Esophagus muscularis mucosa (tissue), 4 donors: ENCODE results near the gene SEMA3G. TPM values are rescaled to one million over a fixed set of nuclear protein-coding genes. Genes with fewer than 3 reads are reported as not detected.

Source experiments
- DNase-seq: peaks from one replicate; pipeline ENCODE4 v3.0.0-alpha.2; 2017; ENCODE audit errors: extremely low spot score
- H3K27ac ChIP-seq, 4 donors: fragments of 200-600 bp; sonication (generic); replicated peaks in 1 of 4; 1 replicate in 3 of 4; 2 replicates in 1 of 4; pipeline ENCODE4 v1.5.1; 2016 to 2019; ENCODE audit warnings: mild to moderate bottlenecking in 1 of 4
- H3K27me3 ChIP-seq, 4 donors: fragments of 200-600 bp; sonication (generic); one replicate each; pipeline versions ENCODE4 v1.5.1 to v1.6.0; 2016 to 2019
- H3K36me3 ChIP-seq, 4 donors: fragments of 200-600 bp; sonication (generic); one replicate each; pipeline ENCODE4 v1.5.1; 2016 to 2019
- H3K4me1 ChIP-seq, 4 donors: fragments of 200-600 bp; sonication (generic); one replicate each; pipeline ENCODE4 v1.5.1; 2016 to 2019
- H3K4me3 ChIP-seq, 4 donors: fragments of 200-600 bp; sonication (generic); 1 replicate in 2 of 4; 2 replicates in 2 of 4; pipeline ENCODE4 v1.5.1; 2016 to 2019; ENCODE audit warnings: mild to moderate bottlenecking in 4 of 4, moderate library complexity in 1 of 4
- H3K9me3 ChIP-seq, 4 donors: fragments of 200-600 bp; sonication (generic); 1 replicate in 3 of 4; 2 replicates in 1 of 4; pipeline ENCODE4 v1.5.1; 2016 to 2019
- CTCF ChIP-seq, 3 experiments: fragments of 200-600 bp in 2 of 3; fragments of 450-650 bp in 1 of 3; sonication (generic) in 2 of 3; IDR thresholded peaks; one replicate each; pipeline ENCODE4 v1.5.1; 2017 to 2019; ENCODE audit warnings: antibody characterized with exemption in 3 of 3, mild to moderate bottlenecking in 2 of 3, moderate library complexity in 1 of 3
- EP300 ChIP-seq: sonication (generic); formaldehyde crosslinking; IDR thresholded peaks from one replicate; pipeline ENCODE4 v1.6.1; 2017; ENCODE audit warnings: antibody characterized with exemption
- POLR2A ChIP-seq: fragments of 450-650 bp; IDR thresholded peaks from one replicate; pipeline ENCODE4 v1.6.1; 2017; ENCODE audit warnings: antibody characterized with exemption, moderate library complexity, mild to moderate bottlenecking, low read depth
- POLR2AphosphoS5 ChIP-seq, 2 donors: sonication (generic); formaldehyde crosslinking; IDR thresholded peaks; one replicate each; pipeline ENCODE4 v1.6.1; 2017; ENCODE audit warnings: antibody characterized with exemption in 2 of 2
- WGBS: methylation state at CpG from one replicate; pipeline ENCODE4 v1.1.5; 2018; 5-methylcytosine and 5-hydroxymethylcytosine counted together
- intact Hi-C: fragments of 100-400 bp; cut with DNase I; formaldehyde crosslinking; loops from one replicate; pipeline ENCODE4 v1.15.1; 2023
- total RNA-seq, 4 donors: library from RNA; depleted of rRNA; stranded (reverse); fragments of >200 nt; gene quantifications; one replicate each; pipeline versions ENCODE4 v1.1.0 to v1.2.1, GENCODE V29; 2016

Gene SEMA3G
- total RNA-seq, 4 donors from 2014 or later: 7.1 to 39.2 (median 22.2) TPM

- Histone ChIP-seq H3K36me3 (peaks cover 0 to 57% (median 34%) of the 10 kb centered on the region in 4 donors), H3K9me3 (no peaks in the 10 kb centered on the region), H3K4me1 (no peaks in the 10 kb centered on the region), H3K4me3 (no peak overlapping the region), H3K27ac (no peak overlapping the region), H3K27me3 (no peaks in the 10 kb centered on the region)
- TF ChIP-seq EP300 (no peak), POLR2A (no peak), CTCF (IDR thresholded peaks at IDR 0.05) (no peak), POLR2AphosphoS5 (IDR thresholded peaks at IDR 0.05) (no peak)
- intact Hi-C loops: no loop called here
- 86% methylated on average over 6 of the region's 10 CpGs for WGBS
- DNase-seq: no peak
Observed at GRCh38 chr3:52394751-52395502, 50.0 kb downstream of the SEMA3G start.

GRCh38 chr3:52393959-52394670 lies 50.8 kb downstream of the SEMA3G start:
- Histone ChIP-seq H3K36me3 (peaks cover 0 to 55% (median 33%) of the 10 kb centered on the region in 4 donors), H3K27me3 (no peaks in the 10 kb centered on the region), H3K4me1 (no peaks in the 10 kb centered on the region), H3K4me3 (no peak overlapping the region), H3K27ac (no peak overlapping the region), H3K9me3 (no peaks in the 10 kb centered on the region)
- WGBS: 91% methylated on average over 14 of the region's 18 CpGs
- TF ChIP-seq POLR2AphosphoS5 (IDR thresholded peaks at IDR 0.05) (no peak), POLR2A (no peak), EP300 (no peak), CTCF (IDR thresholded peaks at IDR 0.05) (no peak)
- DNase-seq: no peak
- intact Hi-C loops: no loop called here

- Histone ChIP-seq H3K4me1 (no peaks in the 10 kb centered on the region), H3K4me3 (no peak overlapping the region), H3K27me3 (no peaks in the 10 kb centered on the region), H3K9me3 (no peaks in the 10 kb centered on the region), H3K27ac (no peak overlapping the region), H3K36me3 (peaks cover 0 to 57% (median 37%) of the 10 kb centered on the region in 4 donors)
- no peak for DNase-seq
- intact Hi-C loops: no loop called here
- no peak for TF ChIP-seq POLR2A
- no peak for TF ChIP-seq EP300
- 89% methylated on average over 18 of the region's 18 CpGs for WGBS
Observed at GRCh38 chr3:52393131-52393807, 51.6 kb downstream of the SEMA3G start.

GRCh38 chr3:52392216-52392930 lies 52.5 kb downstream of the SEMA3G start:
- Histone ChIP-seq H3K27ac (no peak overlapping the region), H3K27me3 (no peaks in the 10 kb centered on the region), H3K36me3 (peaks cover 0 to 59% (median 40%) of the 10 kb centered on the region in 4 donors), H3K4me1 (no peaks in the 10 kb centered on the region), H3K4me3 (no peak overlapping the region), H3K9me3 (no peaks in the 10 kb centered on the region)
- TF ChIP-seq EP300 (no peak), POLR2AphosphoS5 (IDR thresholded peaks at IDR 0.05) (no peak)
- WGBS: 94% methylated on average over 6 of the region's 16 CpGs
- intact Hi-C loops: no loop called here
- no peak for DNase-seq

- no peaks in the 10 kb centered on the region for H3K4me1 ChIP-seq
- intact Hi-C loops: no loop called here
- H3K27me3 ChIP-seq: no peaks in the 10 kb centered on the region
- WGBS: 92% methylated on average over 5 of the region's 12 CpGs
- H3K4me3 ChIP-seq: no peak overlapping the region
- no peak overlapping the region for H3K27ac ChIP-seq
- no peak for DNase-seq
- H3K9me3 ChIP-seq: no peaks in the 10 kb centered on the region
- peaks cover 0 to 68% (median 44%) of the 10 kb centered on the region in 4 donors for H3K36me3 ChIP-seq
- TF ChIP-seq EP300 (no peak), CTCF (IDR thresholded peaks at IDR 0.05) (no peak), POLR2A (no peak), POLR2AphosphoS5 (IDR thresholded peaks at IDR 0.05) (no peak)
Observed at GRCh38 chr3:52391096-52391495, 53.8 kb downstream of the SEMA3G start.
